MCF 10A (cell line): ENCODE measurements around the gene PHLDB3. TPM values are rescaled to one million over a fixed set of nuclear protein-coding genes. Genes with fewer than 3 reads are reported as not detected.

ENCODE experiments used
- BruUV-seq: library from RNA; stranded (reverse); fragments of 400-500 nt; replicated peaks from 2 replicates; lab custom pipeline; 2021; lab: Mats Ljungman, UMichigan
- CTCF ChIA-PET: fragments of 300-600 bp; sonication (Branson Sonifier 250); formaldehyde crosslinking; extraction: SDS; loops from one replicate; lab custom pipeline; 2021; ENCODE audit warnings: antibody characterized with exemption, inconsistent platforms; lab: Yijun Ruan, JAX
- POLR2A ChIA-PET: fragments of 300-600, 350-650 bp; sonication (Branson Sonifier 250); formaldehyde crosslinking; extraction: SDS; loops from one replicate; lab custom pipeline; 2020; ENCODE audit warnings: antibody characterized with exemption, inconsistent platforms; lab: Yijun Ruan, JAX
- DNase-seq: peaks from one replicate; pipeline ENCODE4 v3.0.0-alpha.2; 2018; ENCODE audit not compliant: unreplicated experiment
- H3K27ac Mint-ChIP-seq: one replicate; pipeline ENCODE4 v1.8.0; 2022; ENCODE audit warnings: mild to moderate bottlenecking, low read depth, mixed read lengths; ENCODE audit not compliant: unreplicated experiment
- H3K27me3 Mint-ChIP-seq: one replicate; pipeline ENCODE4 v1.8.0; 2022; ENCODE audit warnings: mixed read lengths; ENCODE audit not compliant: insufficient read depth, unreplicated experiment
- H3K36me3 Mint-ChIP-seq: one replicate; pipeline ENCODE4 v1.8.0; 2022; ENCODE audit warnings: mild to moderate bottlenecking, moderate library complexity, mixed read lengths; ENCODE audit not compliant: insufficient read depth, unreplicated experiment
- H3K4me1 Mint-ChIP-seq: one replicate; pipeline ENCODE4 v1.8.0; 2022; ENCODE audit warnings: mixed read lengths; ENCODE audit not compliant: insufficient read depth, unreplicated experiment
- H3K4me3 Mint-ChIP-seq: one replicate; pipeline ENCODE4 v1.8.0; 2022; ENCODE audit warnings: mild to moderate bottlenecking, moderate library complexity, mixed read lengths; ENCODE audit not compliant: unreplicated experiment
- H3K9me3 Mint-ChIP-seq: one replicate; pipeline ENCODE4 v1.8.0; 2022; ENCODE audit warnings: mixed read lengths; ENCODE audit not compliant: unreplicated experiment
- CTCF ChIP-seq: fragments of 200-600 bp; IDR thresholded peaks from one replicate; pipeline ENCODE4 v1.8.0; 2022; ENCODE audit warnings: antibody characterized with exemption, mild to moderate bottlenecking; ENCODE audit not compliant: unreplicated experiment
- intact Hi-C: fragments of 100-400 bp; cut with micrococcal nuclease; formaldehyde crosslinking; loops from 2 replicates; pipeline ENCODE4 v1.14.1; 2022
- total RNA-seq: library from RNA; stranded (reverse); gene quantifications from 2 replicates; pipeline ENCODE4 v1.2.3, GENCODE V29; 2022

The PHLDB3 gene
- total RNA-seq, 1 experiment from 2014 or later = 11.8 TPM

GRCh38 chr19:43540381-43540780, 35.8 kb upstream of the PHLDB3 start:
- BruUV-seq = no TSS peak
- Mint-ChIP-seq H3K36me3 (peaks cover 46% of the 10 kb centered on the region), H3K27me3 (no peaks in the 10 kb centered on the region), H3K27ac (no peak overlapping the region), H3K9me3 (peaks cover 13% of the 10 kb centered on the region), H3K4me1 (no peaks in the 10 kb centered on the region), H3K4me3 (no peak overlapping the region)
- POLR2A ChIA-PET = interaction anchor here (0.7 kb wide), 1 partner anchor 257 kb away, joined by 3 read pairs; no protein-coding TSS in a partner anchor
- no peak for TF ChIP-seq CTCF
- DNase-seq = no peak
- intact Hi-C loops = no loop called here
- CTCF ChIA-PET = interaction anchor here (1.1 to 1.2 kb wide), 2 partner anchors 14 to 29 kb away, joined by 3 to 5 read pairs; no protein-coding TSS in a partner anchor

- no peak for TF ChIP-seq CTCF
- ChIA-PET CTCF (interaction anchor here (0.9 kb wide), 1 partner anchor 16 kb away, joined by 3 read pairs; no protein-coding TSS in a partner anchor), POLR2A (no interaction called here)
- Mint-ChIP-seq H3K27me3 (no peaks in the 10 kb centered on the region), H3K4me1 (no peaks in the 10 kb centered on the region), H3K4me3 (no peak overlapping the region), H3K36me3 (peaks cover 31% of the 10 kb centered on the region), H3K27ac (no peak overlapping the region), H3K9me3 (peaks cover 13% of the 10 kb centered on the region)
- intact Hi-C loops = loop anchor here (10.0 kb wide), 1 partner anchor 126 kb away; no protein-coding TSS in a partner anchor
- no TSS peak for BruUV-seq
- no peak for DNase-seq
Observed at GRCh38 chr19:43538922-43539321, 34.4 kb upstream of the PHLDB3 start.

GRCh38 chr19:43534816-43535761, 30.5 kb upstream of the PHLDB3 start:
- BruUV-seq = no TSS peak
- Mint-ChIP-seq H3K36me3 (peaks cover 3% of the 10 kb centered on the region), H3K27ac (no peak overlapping the region), H3K4me1 (peaks cover under 1% of the 10 kb centered on the region), H3K9me3 (peaks cover 13% of the 10 kb centered on the region), H3K4me3 (no peak overlapping the region), H3K27me3 (no peaks in the 10 kb centered on the region)
- ChIA-PET CTCF (interaction anchor here (0.6 to 2.7 kb wide), 8 partner anchors 16 to 133 kb away, joined by 3 to 19 read pairs (median 6); no protein-coding TSS in a partner anchor), POLR2A (interaction anchor here (0.6 to 1.8 kb wide), 6 partner anchors 9 to 219 kb away, joined by 3 to 5 read pairs (median 4); partner anchors contain the start of genes IRGQ, PLAUR, SMG9 and ZNF576)
- peak; percentile 40 for TF ChIP-seq CTCF
- intact Hi-C loops = loop anchor here (10.0 kb wide), 1 partner anchor 130 kb away; no protein-coding TSS in a partner anchor
- DNase-seq = peak; percentile 23
